CD4-positive, alpha-beta memory T cell (primary cell): ENCODE measurements around the gene GOLGA8F. TPM values are rescaled to one million over a fixed set of nuclear protein-coding genes. Genes with fewer than 3 reads are reported as not detected.
"Not testable (repeated sequence)": the region's sequence is repeated elsewhere in the genome, so short reads cannot be mapped to it uniquely, and the experiment has no call there.

Experiments
- CTCF ChIA-PET: fragments of 350-600 bp; sonication (Branson Sonifier 250); formaldehyde crosslinking; loops from one replicate; lab custom pipeline; 2021; ENCODE audit warnings: inconsistent platforms; ENCODE audit not compliant: partially characterized antibody; lab: Charles Lee
- POLR2A ChIA-PET: fragments of 350-600 bp; sonication (Branson Sonifier 250); formaldehyde crosslinking; loops from one replicate; lab custom pipeline; 2021; ENCODE audit not compliant: partially characterized antibody; lab: Charles Lee
- DNase-seq, 5 donors: peaks; one replicate each; pipeline versions ENCODE4 v3.0.0 to v3.0.0-alpha.2; 2020 to 2022; ENCODE audit warnings: mixed read lengths in 1 of 5
- H3K27ac ChIP-seq: one replicate; pipeline ENCODE4 v1.7.0; 2013; ENCODE audit warnings: low read depth, low read length
- H3K27me3 ChIP-seq: 2 replicates; pipeline ENCODE4 v1.7.0; 2013; ENCODE audit warnings: mild to moderate bottlenecking, low read length, moderate library complexity; ENCODE audit not compliant: insufficient read depth
- H3K36me3 ChIP-seq: 2 replicates; pipeline ENCODE4 v1.7.0; 2013; ENCODE audit warnings: mild to moderate bottlenecking, low read length, moderate library complexity; ENCODE audit not compliant: insufficient read depth
- H3K4me1 ChIP-seq: 2 replicates; pipeline ENCODE4 v1.7.0; 2013; ENCODE audit warnings: mild to moderate bottlenecking, low read length, moderate library complexity; ENCODE audit not compliant: insufficient read depth
- H3K4me3 ChIP-seq, 2 donors: one replicate each; pipeline ENCODE4 v1.7.0; 2013; ENCODE audit warnings: low read length in 2 of 2, mild to moderate bottlenecking in 1 of 2
- H3K9me3 ChIP-seq, 2 donors: one replicate each; pipeline ENCODE4 v1.7.0; 2013; ENCODE audit warnings: low read length in 2 of 2, control low read depth in 1 of 2; ENCODE audit not compliant: control insufficient read depth in 1 of 2
- H3K27ac Mint-ChIP-seq, 7 donors: one replicate each; pipeline ENCODE4 v1.8.0; 2020 to 2021; ENCODE audit warnings: mixed read lengths in 7 of 7, mild to moderate bottlenecking in 6 of 7, inconsistent platforms in 3 of 7, moderate library complexity in 3 of 7
- H3K27me3 Mint-ChIP-seq, 2 donors: one replicate each; pipeline ENCODE4 v1.8.0; 2020 to 2021; ENCODE audit warnings: mixed read lengths in 2 of 2
- H3K36me3 Mint-ChIP-seq, 2 donors: one replicate each; pipeline ENCODE4 v1.8.0; 2020 to 2021; ENCODE audit warnings: mixed read lengths in 2 of 2, inconsistent platforms in 1 of 2, mild to moderate bottlenecking in 1 of 2
- H3K4me1 Mint-ChIP-seq, 4 donors: one replicate each; pipeline ENCODE4 v1.8.0; 2020 to 2021; ENCODE audit warnings: mixed read lengths in 4 of 4, mild to moderate bottlenecking in 1 of 4
- H3K4me3 Mint-ChIP-seq, 8 donors: one replicate each; pipeline ENCODE4 v1.8.0; 2020 to 2021; ENCODE audit warnings: mixed read lengths in 8 of 8, mild to moderate bottlenecking in 7 of 8, moderate library complexity in 6 of 8, inconsistent platforms in 3 of 8
- H3K9me3 Mint-ChIP-seq, 8 donors: one replicate each; pipeline ENCODE4 v1.8.0; 2020 to 2021; ENCODE audit warnings: mixed read lengths in 8 of 8, mild to moderate bottlenecking in 5 of 8, inconsistent platforms in 3 of 8, moderate library complexity in 1 of 8
- intact Hi-C: fragments of 100-400 bp; cut with micrococcal nuclease; formaldehyde crosslinking; loops from one replicate; pipeline ENCODE4 v1.15.1; 2023
- microRNA-seq: library from miRNA; unstranded; fragments of <30 nt; microRNA quantifications from one replicate; pipeline ENCODE4 v1.2.0, GENCODE V29; 2021; ENCODE audit warnings: borderline replicate concordance, borderline number of aligned reads, borderline microRNAs expressed, mixed read lengths
- polyA plus RNA-seq, 2 donors: library from polyadenylated mRNA; unstranded; fragments of 300-500 nt; fragmentation: Illumina TruSeq; gene quantifications; one replicate each; pipeline ENCODE4 v1.2.3, GENCODE V29; 2021
- total RNA-seq, 2 experiments: library from RNA; stranded (reverse); gene quantifications; one replicate each; pipeline ENCODE4 v1.2.3, GENCODE V29; 2021

Gene GOLGA8F
- total and polyA plus RNA-seq, 4 experiments from 2014 or later: not detected

DNA sequence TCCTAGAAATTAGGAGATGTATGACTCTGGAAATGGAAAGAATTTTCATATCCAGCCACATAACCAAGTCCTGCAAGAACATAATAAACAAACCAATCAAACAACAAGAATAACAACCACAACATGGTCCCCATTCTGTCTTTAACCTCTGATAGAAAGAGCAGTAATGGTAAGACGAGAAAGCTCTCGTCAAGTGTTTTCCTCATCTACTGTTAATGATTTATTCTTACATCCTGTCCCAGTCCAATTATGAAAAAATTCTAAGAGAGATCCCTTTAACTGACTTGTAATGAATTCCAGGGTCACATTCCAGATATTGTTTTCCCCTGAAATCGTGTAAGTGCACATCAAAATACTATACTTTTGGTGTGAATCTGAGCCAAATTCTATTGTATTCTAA lies 57.1 kb downstream of the GOLGA8F start:
- H3K36me3 Mint-ChIP-seq, H3K9me3 Mint-ChIP-seq, H3K9me3 ChIP-seq, H3K4me3 ChIP-seq, H3K27ac ChIP-seq, intact Hi-C loops, H3K27me3 Mint-ChIP-seq, H3K4me1 Mint-ChIP-seq, H3K36me3 ChIP-seq, CTCF ChIA-PET, DNase-seq, H3K27ac Mint-ChIP-seq, H3K4me1 ChIP-seq, POLR2A ChIA-PET, H3K27me3 ChIP-seq, H3K4me3 Mint-ChIP-seq: not testable (repeated sequence)

Small RNA genes within 50 kb of the gene (microRNA-seq; reads per million reads assigned to microRNA genes)
- gene MIR4509-2: not detected

Other genes starting within 250 kb of the GOLGA8F start
- 10 to 100 TPM; 48.5 to 55.1 TPM for gene HERC2, start 56.5 kb upstream of the GOLGA8F start, total RNA-seq
- gene HERC2, start 56.5 kb upstream of the GOLGA8F start, polyA plus RNA-seq: 1 to 10 TPM; 3.4 to 9.4 TPM
- gene GOLGA6L24, start 20.6 kb upstream of the GOLGA8F start, total RNA-seq: not detected
- gene GOLGA6L24, start 20.6 kb upstream of the GOLGA8F start, polyA plus RNA-seq: not detected
- gene GOLGA8G, start 154.3 kb downstream of the GOLGA8F start, total RNA-seq: not detected
- not detected for gene GOLGA8G, start 154.3 kb downstream of the GOLGA8F start, polyA plus RNA-seq
- gene GOLGA6L25, start 174.9 kb downstream of the GOLGA8F start, total RNA-seq: not detected
- not detected for gene GOLGA6L25, start 174.9 kb downstream of the GOLGA8F start, polyA plus RNA-seq